GM12878 (cell line): ENCODE results near the gene PRSS2. TPM values are rescaled to one million over a fixed set of nuclear protein-coding genes. Genes with fewer than 3 reads are reported as not detected.

Experiments used
- ATAC-seq: fragments of 200-7000 bp; cut with Tn5 transposase; 3 replicates; pipeline ENCODE4 v1.9.1; 2020; ENCODE audit warnings: mild to moderate bottlenecking, moderate library complexity
- BruUV-seq: library from RNA; stranded (reverse); fragments of 400-500 nt; replicated peaks from 2 replicates; lab custom pipeline; 2021; lab: Mats Ljungman, UMichigan
- CTCF ChIA-PET: fragments of 300-600 bp; sonication (Branson Sonifier 250); formaldehyde crosslinking; extraction: SDS; loops from one replicate; lab custom pipeline; 2021; ENCODE audit warnings: inconsistent platforms; lab: Yijun Ruan, JAX
- POLR2A ChIA-PET: fragments of 350-600 bp; formaldehyde crosslinking; extraction: SDS; loops from one replicate; lab custom pipeline; 2021; ENCODE audit warnings: inconsistent platforms; lab: Charles Lee
- RAD21 ChIA-PET: fragments of 300-600 bp; sonication (Branson Sonifier 250); formaldehyde crosslinking; loops from one replicate; lab custom pipeline; 2023; ENCODE audit warnings: antibody characterized with exemption; ENCODE audit not compliant: unreplicated experiment; lab: Charles Lee
- SMC1A ChIA-PET: fragments of 300-600 bp; sonication (Branson Sonifier 250); formaldehyde crosslinking; loops from one replicate; lab custom pipeline; 2023; ENCODE audit not compliant: unreplicated experiment, uncharacterized antibody; lab: Charles Lee
- DNase-seq: peaks from one replicate; pipeline ENCODE4 v3.0.0-alpha.2; 2011; ENCODE audit warnings: low read depth, low spot score
- FAIRE-seq: peaks from 3 replicates; lab custom pipeline; 2011; peaks lifted over from hg19 to GRCh38; lab: Jason Lieb, UNC
- H2AFZ ChIP-seq: 2 replicates; pipeline ENCODE4 v1.6.0; 2011; ENCODE audit warnings: low read depth, low read length, control low read depth; ENCODE audit not compliant: control insufficient read depth
- H3K27ac ChIP-seq: 2 replicates; pipeline ENCODE4 v1.5.1; 2011; ENCODE audit warnings: control low read depth; ENCODE audit not compliant: control insufficient read depth, insufficient read depth
- H3K27me3 ChIP-seq, 2 experiments: replicated peaks in 1 of 2; 2 replicates each; pipeline versions ENCODE4 v1.6.0 to v1.6.1; 2011; ENCODE audit warnings: low read length in 1 of 2; ENCODE audit not compliant: control insufficient read depth in 2 of 2, insufficient read depth in 2 of 2
- H3K36me3 ChIP-seq, 2 experiments: 2 replicates each; pipeline ENCODE4 v1.5.1; 2011; ENCODE audit warnings: low read length in 1 of 2; ENCODE audit not compliant: control insufficient read depth in 2 of 2, insufficient read depth in 2 of 2
- H3K4me1 ChIP-seq: 2 replicates; pipeline ENCODE4 v1.6.1; 2011; ENCODE audit warnings: mild to moderate bottlenecking, low read length, moderate library complexity, mixed read lengths; ENCODE audit not compliant: control insufficient read depth, insufficient read depth
- H3K4me2 ChIP-seq: 2 replicates; pipeline ENCODE4 v1.6.0; 2011; ENCODE audit warnings: control low read depth; ENCODE audit not compliant: control insufficient read depth, insufficient read depth
- H3K4me3 ChIP-seq: fragments of 200-600 bp; sonication (generic); 2 replicates; pipeline ENCODE4 v1.5.1; 2016
- H3K79me2 ChIP-seq: 2 replicates; pipeline ENCODE4 v1.6.0; 2011; ENCODE audit warnings: low read length; ENCODE audit not compliant: control insufficient read depth, insufficient read depth
- H3K9ac ChIP-seq: 2 replicates; pipeline ENCODE4 v1.8.0; 2011; ENCODE audit warnings: low read length, control low read depth, mixed read lengths; ENCODE audit not compliant: control insufficient read depth, insufficient read depth
- H3K9me3 ChIP-seq: replicated peaks from 3 replicates; pipeline ENCODE4 v1.5.1; 2011; ENCODE audit warnings: mild to moderate bottlenecking, low read length; ENCODE audit not compliant: control insufficient read depth, insufficient read depth
- H4K20me1 ChIP-seq: 2 replicates; pipeline ENCODE4 v1.6.0; 2011; ENCODE audit not compliant: control insufficient read depth, insufficient read depth
- KAT2A ChIP-seq: conservative IDR thresholded peaks from 2 replicates; pipeline ENCODE4 v1.6.1; 2011; ENCODE audit warnings: low read depth, low read length; ENCODE audit not compliant: control insufficient read depth
- MEF2B ChIP-seq: fragments of 450-650 bp; IDR thresholded peaks from 2 replicates; pipeline ENCODE4 v1.6.1; 2018; ENCODE audit warnings: mild to moderate bottlenecking, moderate library complexity; ENCODE audit not compliant: partially characterized antibody, poor library complexity, severe bottlenecking
- MTA2 ChIP-seq: fragments of 450-650 bp; IDR thresholded peaks from 2 replicates; pipeline ENCODE4 v1.6.1; 2016; ENCODE audit warnings: low read depth, mild to moderate bottlenecking, moderate library complexity
- MTA3 ChIP-seq: IDR thresholded peaks from 2 replicates; pipeline ENCODE4 v1.6.1; 2012; ENCODE audit warnings: low read length, inconsistent platforms, borderline replicate concordance
- NBN ChIP-seq: fragments of 450-650 bp; IDR thresholded peaks from 2 replicates; pipeline ENCODE4 v1.6.1; 2016
- NFIC ChIP-seq: IDR thresholded peaks from 2 replicates; pipeline ENCODE4 v1.6.1; 2012; ENCODE audit warnings: low read depth, mild to moderate bottlenecking, inconsistent platforms, low read length, moderate library complexity
- NR2C1 ChIP-seq: fragments of 450-650 bp; IDR thresholded peaks from 2 replicates; pipeline ENCODE4 v1.6.1; 2017; ENCODE audit warnings: antibody characterized with exemption, mild to moderate bottlenecking, moderate library complexity
- SMARCA5 ChIP-seq: fragments of 450-650 bp; IDR thresholded peaks from 2 replicates; pipeline ENCODE4 v1.6.1; 2017; ENCODE audit warnings: mild to moderate bottlenecking
- SPI1 ChIP-seq: IDR thresholded peaks from 2 replicates; pipeline ENCODE4 v1.6.1; 2011; ENCODE audit warnings: low read depth, mild to moderate bottlenecking, low read length, moderate library complexity, borderline replicate concordance; ENCODE audit not compliant: insufficient read depth
- SRF ChIP-seq, 2 experiments: IDR thresholded peaks; 2 replicates each; pipeline ENCODE4 v1.6.1; 2011; ENCODE audit warnings: low read depth in 2 of 2, low read length in 2 of 2, mild to moderate bottlenecking in 1 of 2, moderate library complexity in 1 of 2
- WGBS: methylation state at CpG from one replicate; pipeline ENCODE4 v1.1.6; 2016; ENCODE audit warnings: low lambda C conversion rate; ENCODE audit not compliant: insufficient replicate concordance, insufficient coverage; ENCODE audit errors: missing lambda C conversion rate; 5-methylcytosine and 5-hydroxymethylcytosine counted together
- in situ Hi-C: fragments of 300-500 bp; cut with MboI; formaldehyde crosslinking; loops from 9 replicates; pipeline ENCODE4 v1.14.3; 2018; ENCODE audit warnings: mixed read lengths
- intact Hi-C: fragments of 100-400 bp; cut with micrococcal nuclease; formaldehyde crosslinking; loops from one replicate; pipeline ENCODE4 v1.14.2; 2022; ENCODE audit not compliant: unreplicated experiment
- polyA plus RNA-seq, 11 experiments: library from polyadenylated mRNA; depleted of rRNA in 4 of 11; unstranded in 6 of 11; stranded (reverse) in 5 of 11; fragments of >200 nt; fragmentation: Nextera tagmentation in 4 of 11; fragmentation: Illumina TruSeq in 1 of 11; extraction: Ambion mirVana in 4 of 11; extraction: Trizol in 1 of 11; gene quantifications; 1 replicate in 1 of 11; 2 replicates in 10 of 11; pipeline versions ENCODE4 v1.2.1 to v1.2.3, GENCODE V29; 2011 to 2016; ENCODE audit warnings: inconsistent platforms in 2 of 11, missing spikeins in 2 of 11, low read depth in 1 of 11
- total RNA-seq, 4 experiments: library from RNA; depleted of rRNA in 3 of 4; stranded (reverse); fragments of >200 nt in 3 of 4; fragmentation: Illumina TruSeq in 1 of 4; extraction: Trizol in 1 of 4; gene quantifications; 2 replicates each; pipeline versions ENCODE4 v1.2.1 to v1.2.3, GENCODE V29; 2013 to 2021

The PRSS2 gene
- total and polyA plus RNA-seq, 10 of the 15 experiments (the other 5 are each of a cell fraction or from before 2014, with no cell fraction given): 0.21 to 28.8 (median 0.41) TPM; not detected in 7

DNA sequence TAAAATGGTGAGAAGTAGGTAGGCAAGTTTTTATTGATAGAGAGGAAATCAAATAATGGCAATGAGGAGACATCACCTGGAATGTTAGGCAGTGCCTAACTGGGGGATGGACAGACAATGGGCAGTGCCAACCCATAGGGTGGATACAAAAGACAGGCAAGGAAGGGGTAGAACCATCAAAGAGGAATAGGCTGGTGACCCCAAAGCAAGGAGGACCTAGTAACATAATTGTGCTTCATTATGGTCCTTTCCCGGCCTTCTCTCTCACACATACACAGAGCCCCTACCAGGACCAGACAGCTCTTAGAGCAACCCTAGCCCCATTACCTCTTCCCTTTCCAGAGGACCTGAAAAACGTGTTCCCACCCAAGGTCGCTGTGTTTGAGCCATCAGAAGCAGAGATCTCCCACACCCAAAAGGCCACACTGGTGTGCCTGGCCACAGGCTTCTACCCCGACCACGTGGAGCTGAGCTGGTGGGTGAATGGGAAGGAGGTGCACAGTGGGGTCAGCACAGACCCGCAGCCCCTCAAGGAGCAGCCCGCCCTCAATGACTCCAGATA is 30.0 kb downstream of the PRSS2 start:
- Histone ChIP-seq H3K79me2 (peaks cover 10% of the 10 kb centered on the region), H3K4me2 (no peak overlapping the region)
- RAD21 ChIA-PET: interaction anchor here (9.9 to 20.4 kb wide), 2 partner anchors 9 to 15 kb away, joined by 115 to 813 read pairs; no protein-coding TSS in a partner anchor
- TF ChIP-seq SRF (IDR thresholded peaks at IDR 0.05; ENCODE audit: low read depth in 2 of 2, low read length in 2 of 2) (no peak), KAT2A (no peak), MTA2 (no peak), SMARCA5 (no peak), MEF2B (no peak), NR2C1 (no peak), MTA3 (no peak), NBN (no peak), NFIC (no peak), SPI1 (no peak)
- TF ChIP-seq, all 136 proteins: peak for 0
- FAIRE-seq: no peak
- no peak for DNase-seq
- in situ Hi-C loops: loop anchor here (10.0 kb wide), 1 partner anchor 1236 kb away; no protein-coding TSS in a partner anchor
- intact Hi-C loops: no loop called here
- BruUV-seq: no TSS peak
- ATAC-seq: no peak
- Histone ChIP-seq H3K27me3 (no peaks in the 10 kb centered on the region), H3K4me1 (peaks cover 13% of the 10 kb centered on the region), H3K36me3 (peaks cover 0 to 2% of the 10 kb centered on the region in 2 experiments; a peak in 2 of 4 replicates), H3K9ac (no peak overlapping the region), H3K27ac (no peak overlapping the region), H3K4me3 (no peak overlapping the region), H3K9me3 (no peaks in the 10 kb centered on the region), H2AFZ (no peak overlapping the region), H4K20me1 (no peaks in the 10 kb centered on the region)
- POLR2A ChIA-PET: interaction anchor here (1.8 to 15.3 kb wide), 2 partner anchors 9 to 11 kb away, joined by 9 to 325 read pairs; no protein-coding TSS in a partner anchor
- CTCF ChIA-PET: interaction anchor here (1.3 to 28.6 kb wide), 2 partner anchors 13 to 168 kb away, joined by 4 to 1055 read pairs; no protein-coding TSS in a partner anchor
- 85% methylated on average over 7 of the region's 7 CpGs for WGBS
- SMC1A ChIA-PET: interaction anchor here (0.6 to 24.6 kb wide), 5 partner anchors 8 to 15 kb away, joined by 3 to 786 read pairs (median 4); no protein-coding TSS in a partner anchor
